Endothelial cell of umbilical vein (primary cell): ENCODE measurements around the gene KMT2B. TPM values are rescaled to one million over a fixed set of nuclear protein-coding genes. Genes with fewer than 3 reads are reported as not detected.

Source experiments
- BruUV-seq: library from RNA; stranded (reverse); fragments of 400-500 nt; replicated peaks from 2 replicates; lab custom pipeline; 2021; lab: Mats Ljungman, UMichigan
- CTCF ChIA-PET: fragments of 300-600, 350-600 bp; sonication (Branson Sonifier 250); formaldehyde crosslinking; loops from one replicate; lab custom pipeline; 2021; ENCODE audit warnings: antibody characterized with exemption, inconsistent platforms; lab: Charles Lee
- POLR2A ChIA-PET: fragments of 300-600, 350-600 bp; sonication (Branson Sonifier 250); formaldehyde crosslinking; loops from one replicate; lab custom pipeline; 2021; ENCODE audit warnings: antibody characterized with exemption, inconsistent platforms; lab: Charles Lee
- DNase-seq: peaks from one replicate; pipeline ENCODE4 v3.0.0-alpha.2; 2011; ENCODE audit warnings: low read depth, low spot score
- FAIRE-seq: peaks from 2 replicates; lab custom pipeline; 2011; peaks lifted over from hg19 to GRCh38; lab: Jason Lieb, UNC
- H2AFZ ChIP-seq: 2 replicates; pipeline ENCODE4 v1.6.0; 2012; ENCODE audit warnings: low read depth, low read length, control low read depth, inconsistent platforms
- H3K27ac ChIP-seq: 2 replicates; pipeline ENCODE4 v1.5.1; 2011; ENCODE audit warnings: low read depth, mild to moderate bottlenecking, control low read depth, low read length, moderate library complexity; ENCODE audit not compliant: insufficient read depth
- H3K27me3 ChIP-seq, 2 experiments: 2 replicates each; pipeline versions ENCODE4 v1.6.0 to v1.6.1; 2011; ENCODE audit warnings: low read length in 2 of 2, mixed read lengths in 1 of 2; ENCODE audit not compliant: control insufficient read depth in 2 of 2, insufficient read depth in 2 of 2
- H3K36me3 ChIP-seq, 2 experiments: 2 replicates in 1 of 2; 3 replicates in 1 of 2; pipeline ENCODE4 v1.5.1; 2011; ENCODE audit warnings: low read length in 2 of 2, mild to moderate bottlenecking in 1 of 2, moderate library complexity in 1 of 2; ENCODE audit not compliant: control insufficient read depth in 2 of 2, insufficient read depth in 2 of 2; ENCODE audit errors: extremely low read depth in 1 of 2
- H3K4me1 ChIP-seq: 3 replicates; pipeline ENCODE4 v1.5.1; 2011; ENCODE audit warnings: mild to moderate bottlenecking, low read length; ENCODE audit not compliant: control insufficient read depth, insufficient read depth; ENCODE audit errors: extremely low read depth
- H3K4me2 ChIP-seq: 2 replicates; pipeline ENCODE4 v1.6.1; 2011; ENCODE audit warnings: low read length, control low read depth, mixed read lengths; ENCODE audit not compliant: insufficient read depth
- H3K4me3 ChIP-seq, 3 experiments: fragments of 200-600 bp in 1 of 3; sonication (generic), shearing (Covaris generic) in 1 of 3; replicated peaks in 1 of 3; 2 replicates each; pipeline ENCODE4 v1.5.1; 2011 to 2016; ENCODE audit warnings: control low read depth in 3 of 3, low read length in 3 of 3, mild to moderate bottlenecking in 2 of 3, inconsistent platforms in 1 of 3, low read depth in 1 of 3, moderate library complexity in 1 of 3; ENCODE audit not compliant: insufficient read depth in 1 of 3
- H3K79me2 ChIP-seq: 2 replicates; pipeline ENCODE4 v1.6.0; 2012; ENCODE audit warnings: low read length, inconsistent platforms; ENCODE audit not compliant: control insufficient read depth, insufficient read depth
- H3K9ac ChIP-seq: replicated peaks from 2 replicates; pipeline ENCODE3; 2011; ENCODE audit warnings: low read length, control low read depth; ENCODE audit not compliant: insufficient read depth; ENCODE audit errors: extremely low read depth
- H3K9me1 ChIP-seq: replicated peaks from 3 replicates; pipeline ENCODE4 v1.6.0; 2011; ENCODE audit warnings: mild to moderate bottlenecking, low read length; ENCODE audit not compliant: control insufficient read depth, insufficient read depth; ENCODE audit errors: extremely low read depth
- H3K9me3 ChIP-seq: replicated peaks from 2 replicates; pipeline ENCODE4 v1.5.1; 2012; ENCODE audit warnings: low read length, inconsistent platforms; ENCODE audit not compliant: control insufficient read depth, insufficient read depth
- H4K20me1 ChIP-seq: replicated peaks from 2 replicates; pipeline ENCODE3; 2011; ENCODE audit warnings: mild to moderate bottlenecking, low read length; ENCODE audit not compliant: control insufficient read depth, insufficient read depth; ENCODE audit errors: extremely low read depth
- CTCF ChIP-seq, 2 donors: IDR thresholded peaks; 1 replicate in 1 of 2; 2 replicates in 1 of 2; pipeline ENCODE4 v1.5.1; 2011; ENCODE audit warnings: low read length in 2 of 2, mild to moderate bottlenecking in 2 of 2, moderate library complexity in 2 of 2, control low read depth in 1 of 2, inconsistent platforms in 1 of 2, low read depth in 1 of 2; ENCODE audit not compliant: insufficient read depth in 1 of 2; ENCODE audit errors: extremely low read depth in 1 of 2
- EZH2 ChIP-seq: IDR thresholded peaks from 2 replicates; pipeline ENCODE4 v1.6.1; 2012; ENCODE audit warnings: borderline replicate concordance, low read depth, mild to moderate bottlenecking, moderate library complexity, low read length, inconsistent platforms; ENCODE audit not compliant: severe bottlenecking
- FOS ChIP-seq: IDR thresholded peaks from 2 replicates; pipeline ENCODE4 v1.6.1; 2011; ENCODE audit warnings: mild to moderate bottlenecking, low read length, moderate library complexity, borderline replicate concordance; ENCODE audit not compliant: insufficient read depth
- GATA2 ChIP-seq: IDR thresholded peaks from 2 replicates; pipeline ENCODE4 v1.7.0; 2011; ENCODE audit warnings: low read depth, mild to moderate bottlenecking, moderate library complexity, mixed read lengths, low read length; ENCODE audit not compliant: insufficient read length, insufficient read depth
- JUN ChIP-seq: IDR thresholded peaks from 2 replicates; pipeline ENCODE4 v1.6.1; 2011; ENCODE audit warnings: borderline replicate concordance, low read depth; ENCODE audit not compliant: insufficient read length, insufficient read depth
- MAX ChIP-seq: IDR thresholded peaks from 2 replicates; pipeline ENCODE4 v1.6.1; 2011; ENCODE audit not compliant: insufficient read depth, insufficient read length
- MYC ChIP-seq: IDR thresholded peaks from one replicate; pipeline ENCODE4 v1.6.1; 2011; ENCODE audit warnings: mild to moderate bottlenecking, low read depth, low read length
- POLR2A ChIP-seq: IDR thresholded peaks from 2 replicates; pipeline ENCODE4 v1.6.1; 2012; ENCODE audit warnings: low read depth, mild to moderate bottlenecking, control low read depth, low read length
- POLR2AphosphoS5 ChIP-seq: IDR thresholded peaks from 2 replicates; pipeline ENCODE4 v1.6.1; 2012; ENCODE audit warnings: low read depth, mild to moderate bottlenecking, control low read depth, low read length, moderate library complexity; ENCODE audit not compliant: insufficient read depth
- dilution Hi-C: fragments of 300-500 bp; cut with MboI; formaldehyde crosslinking; loops from one replicate; pipeline ENCODE4 v1.15.0; 2019; ENCODE audit warnings: low sequenced_read_pairs; ENCODE audit not compliant: extremely low pct_ligation_motif_present
- intact Hi-C: fragments of 100-400 bp; cut with micrococcal nuclease; formaldehyde crosslinking; loops from one replicate; pipeline ENCODE4 v1.10.0; 2022
- polyA plus RNA-seq, 4 experiments: library from polyadenylated mRNA; depleted of rRNA in 3 of 4; stranded (reverse) in 3 of 4; unstranded in 1 of 4; fragments of >200 nt; gene quantifications; 2 replicates each; pipeline versions ENCODE4 v1.2.1 to v1.2.3, GENCODE V29; 2011 to 2012; ENCODE audit warnings: missing spikeins in 1 of 4
- total RNA-seq: library from RNA; stranded (reverse); gene quantifications from 2 replicates; pipeline ENCODE4 v1.2.3, GENCODE V29; 2021

KMT2B gene
- total and polyA plus RNA-seq, 2 donors (not counting 3 experiments of a cell fraction or from before 2014, with no cell fraction given): 28.4 to 37.2 TPM

- dilution Hi-C loops (no loop called here), intact Hi-C loops (no loop called here)
- no peaks in the 10 kb centered on the region for H3K27me3 ChIP-seq
- peaks cover 2% of the 10 kb centered on the region for H3K4me1 ChIP-seq
- no peaks in the 10 kb centered on the region for H4K20me1 ChIP-seq
- ChIA-PET CTCF (no interaction called here), POLR2A (no interaction called here)
- H3K4me3 ChIP-seq: no peak overlapping the region
- H3K27ac ChIP-seq: no peak overlapping the region
- H3K9ac ChIP-seq: no peak overlapping the region
- H3K9me1 ChIP-seq: no peaks in the 10 kb centered on the region
- H3K9me3 ChIP-seq: no peaks in the 10 kb centered on the region
- no peaks in the 10 kb centered on the region for H3K79me2 ChIP-seq
- H3K36me3 ChIP-seq: peaks cover 13 to 63% of the 10 kb centered on the region in 2 experiments
- H3K4me2 ChIP-seq: no peak overlapping the region
- no TSS peak for BruUV-seq
- FAIRE-seq (no peak), DNase-seq (no peak)
- no peak overlapping the region for H2AFZ ChIP-seq
- no peak for TF ChIP-seq POLR2AphosphoS5
- TF ChIP-seq EZH2: no peak
- TF ChIP-seq JUN: no peak
- no peak for TF ChIP-seq POLR2A
- TF ChIP-seq FOS: no peak
- no peak for TF ChIP-seq MYC
- no peak for TF ChIP-seq CTCF (IDR thresholded peaks at IDR 0.05; ENCODE audit: extremely low read depth in 1 of 2, insufficient read depth in 1 of 2, low read depth in 1 of 2, low read length in 2 of 2)
- no peak for TF ChIP-seq GATA2
- TF ChIP-seq MAX: no peak
Observed at GRCh38 chr19:35734889-35735288, 17.1 kb downstream of the KMT2B start.
